NT2/D1 (cell line): Measurements from ENCODE around the gene NCDN.

ENCODE experiments used
- YY1 ChIP-seq: IDR thresholded peaks from 2 replicates; pipeline ENCODE4 v1.6.1; 2011; ENCODE audit not compliant: insufficient read length, insufficient read depth
- ZNF274 ChIP-seq: IDR thresholded peaks from 2 replicates; pipeline ENCODE4 v1.6.1; 2011; ENCODE audit warnings: mild to moderate bottlenecking, low read depth, low read length

DNA sequence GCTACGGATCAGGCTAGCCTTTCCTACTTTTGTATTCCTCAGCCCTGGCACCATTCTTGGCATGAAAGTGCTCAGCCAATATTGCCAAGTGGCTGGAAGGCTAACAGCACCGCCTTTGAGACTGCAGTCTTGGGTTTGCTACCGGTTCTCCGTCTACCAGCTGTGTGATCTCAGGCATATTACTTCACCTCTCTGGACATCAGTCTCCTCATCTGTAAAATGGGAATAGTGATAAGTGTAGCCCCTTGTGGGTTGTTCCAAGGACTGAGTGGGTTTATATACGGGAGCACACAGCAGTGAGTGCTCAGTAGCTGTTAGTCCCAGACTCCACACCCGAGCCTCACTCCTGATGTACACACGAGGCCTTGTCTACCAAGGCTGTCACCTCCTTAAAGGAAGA is 29.2 kb downstream of the NCDN start:
- TF ChIP-seq YY1 (no peak), ZNF274 (no peak)
